Activated naive CD8-positive, alpha-beta T cell treated with anti-CD3 and anti-CD28 coated beads for 36 hours (primary cell): ENCODE results near the gene FGD6. TPM values are rescaled to one million over a fixed set of nuclear protein-coding genes. Genes with fewer than 3 reads are reported as not detected.
A peak's percentile ranks its signal among the peaks of the same experiment; 100 is the strongest.

Experiments
- DNase-seq: peaks from one replicate; pipeline ENCODE4 v3.0.0; 2021
- H3K27ac Mint-ChIP-seq: one replicate; pipeline ENCODE4 v1.8.0; 2022; ENCODE audit warnings: mild to moderate bottlenecking, moderate library complexity, mixed read lengths
- H3K27me3 Mint-ChIP-seq: one replicate; pipeline ENCODE4 v1.8.0; 2022; ENCODE audit warnings: mild to moderate bottlenecking, mixed read lengths
- H3K36me3 Mint-ChIP-seq: one replicate; pipeline ENCODE4 v1.8.0; 2021; ENCODE audit warnings: mild to moderate bottlenecking, mixed read lengths
- H3K4me1 Mint-ChIP-seq: one replicate; pipeline ENCODE4 v1.8.0; 2021; ENCODE audit warnings: mixed read lengths
- H3K4me3 Mint-ChIP-seq: one replicate; pipeline ENCODE4 v1.8.0; 2022; ENCODE audit warnings: mild to moderate bottlenecking, moderate library complexity, mixed read lengths
- H3K9me3 Mint-ChIP-seq: one replicate; pipeline ENCODE4 v1.8.0; 2022; ENCODE audit warnings: mixed read lengths
- total RNA-seq, 2 experiments: library from RNA; stranded (reverse); gene quantifications; one replicate each; pipeline ENCODE4 v1.2.3, GENCODE V29; 2021

FGD6 gene
- total RNA-seq, 2 experiments from 2014 or later = 0.70 to 0.87 TPM

DNA sequence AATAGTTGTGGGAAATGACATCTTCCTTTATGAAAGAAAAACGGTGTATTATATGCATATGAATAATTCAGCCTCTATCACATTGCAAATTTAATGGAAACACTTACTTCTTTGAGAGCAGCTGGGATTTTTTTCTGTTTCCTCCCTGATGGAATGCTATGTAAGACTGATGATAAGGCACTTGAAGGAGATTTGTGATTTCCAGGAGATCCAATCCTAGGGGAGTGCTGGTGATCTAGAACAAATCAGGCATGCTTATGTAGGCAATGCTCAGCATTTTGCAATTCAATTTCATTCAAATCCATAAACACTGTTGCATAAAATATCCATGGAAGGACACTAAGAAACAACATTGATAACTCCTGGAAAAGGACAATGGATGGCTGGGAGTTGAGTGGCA is 127.8 kb downstream of the FGD6 start:
- DNase-seq = no peak
- Mint-ChIP-seq H3K9me3 (no peaks in the 10 kb centered on the region), H3K36me3 (no peaks in the 10 kb centered on the region), H3K4me3 (no peak overlapping the region), H3K27me3 (no peaks in the 10 kb centered on the region), H3K27ac (no peak overlapping the region), H3K4me1 (peaks cover 2% of the 10 kb centered on the region)

DNA sequence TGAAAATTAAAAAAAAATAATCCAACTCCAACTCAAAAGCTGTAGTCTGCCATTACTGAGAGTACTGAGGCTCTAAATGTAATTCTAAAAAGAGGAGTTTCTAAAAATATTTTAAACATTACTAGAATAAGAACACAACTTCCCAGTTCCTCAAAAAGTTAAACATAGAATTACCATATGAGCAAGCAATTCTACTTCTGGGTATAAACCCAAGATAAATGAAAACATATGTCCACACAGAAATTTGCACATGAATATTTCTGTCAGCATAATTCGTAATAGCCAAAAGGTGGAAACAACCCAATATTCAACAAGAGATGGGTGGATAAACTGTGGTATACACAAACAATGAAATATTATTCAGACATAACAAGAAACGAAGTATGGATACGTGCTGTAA is 128.9 kb downstream of the FGD6 start:
- Mint-ChIP-seq H3K4me1 (peaks cover 2% of the 10 kb centered on the region), H3K4me3 (no peak overlapping the region), H3K27me3 (no peaks in the 10 kb centered on the region), H3K27ac (no peak overlapping the region), H3K9me3 (no peaks in the 10 kb centered on the region), H3K36me3 (no peaks in the 10 kb centered on the region)
- DNase-seq = no peak

DNA sequence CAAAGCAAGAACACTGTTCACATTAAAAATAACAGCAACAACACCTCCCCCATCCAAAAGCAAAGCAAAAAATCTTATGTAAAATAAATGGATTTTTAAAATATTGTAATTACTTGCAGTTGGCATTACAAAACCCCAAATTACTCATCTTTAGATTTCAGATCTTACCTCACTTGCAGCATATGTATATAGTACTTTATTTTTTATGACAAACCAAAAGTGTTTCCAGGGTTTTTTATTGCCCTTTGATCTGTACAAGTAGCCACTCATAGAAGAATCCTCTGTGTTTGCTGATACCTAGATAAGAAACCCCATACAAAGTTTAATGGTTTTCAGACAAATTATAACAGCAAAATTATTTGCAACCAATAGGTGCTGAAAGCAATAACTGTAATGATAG is 131.7 kb downstream of the FGD6 start:
- no peaks in the 10 kb centered on the region for H3K9me3 Mint-ChIP-seq
- H3K4me1 Mint-ChIP-seq = peaks cover 2% of the 10 kb centered on the region
- H3K27ac Mint-ChIP-seq = no peak overlapping the region
- H3K27me3 Mint-ChIP-seq = no peaks in the 10 kb centered on the region
- no peak for DNase-seq
- H3K4me3 Mint-ChIP-seq = no peak overlapping the region
- H3K36me3 Mint-ChIP-seq = no peaks in the 10 kb centered on the region

- H3K4me1 Mint-ChIP-seq = peaks cover 2% of the 10 kb centered on the region
- no peaks in the 10 kb centered on the region for H3K27me3 Mint-ChIP-seq
- H3K9me3 Mint-ChIP-seq = no peaks in the 10 kb centered on the region
- H3K4me3 Mint-ChIP-seq = no peak overlapping the region
- no peak for DNase-seq
- H3K36me3 Mint-ChIP-seq = no peaks in the 10 kb centered on the region
- no peak overlapping the region for H3K27ac Mint-ChIP-seq
Observed at GRCh38 chr12:95083938-95084337, 133.3 kb downstream of the FGD6 start.

- no peak overlapping the region for H3K4me3 Mint-ChIP-seq
- no peaks in the 10 kb centered on the region for H3K9me3 Mint-ChIP-seq
- no peaks in the 10 kb centered on the region for H3K27me3 Mint-ChIP-seq
- no peak for DNase-seq
- H3K27ac Mint-ChIP-seq = no peak overlapping the region
- peaks cover 2% of the 10 kb centered on the region for H3K4me1 Mint-ChIP-seq
- no peaks in the 10 kb centered on the region for H3K36me3 Mint-ChIP-seq
Observed at GRCh38 chr12:95083471-95083870, 133.8 kb downstream of the FGD6 start.

GRCh38 chr12:95077341-95077740 is 139.9 kb downstream of the FGD6 start:
- no peak overlapping the region for H3K4me3 Mint-ChIP-seq
- peaks cover 4% of the 10 kb centered on the region for H3K4me1 Mint-ChIP-seq

DNA sequence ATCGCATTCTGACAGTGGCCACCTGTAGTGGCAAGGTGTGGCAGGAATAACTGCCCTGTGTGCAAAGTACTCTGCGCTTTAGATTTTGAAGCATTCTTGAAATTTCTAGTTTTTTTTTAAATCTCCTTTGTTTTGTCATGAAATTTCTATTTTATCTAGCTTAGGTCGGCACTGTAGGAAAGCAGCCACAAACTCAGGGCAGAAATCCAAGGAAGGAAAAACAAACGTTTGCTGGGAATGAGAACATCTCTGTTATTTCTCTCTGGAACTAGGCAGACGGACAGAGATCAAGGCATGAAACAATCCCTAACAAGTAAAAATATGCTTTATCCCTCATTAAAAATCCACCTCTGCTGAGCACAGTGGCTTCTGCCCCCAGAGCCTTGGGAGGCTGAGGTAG is 142.5 kb downstream of the FGD6 start:
- Mint-ChIP-seq H3K9me3 (no peaks in the 10 kb centered on the region), H3K4me3 (no peak overlapping the region), H3K27ac (no peak overlapping the region), H3K36me3 (no peaks in the 10 kb centered on the region), H3K4me1 (peaks cover 4% of the 10 kb centered on the region), H3K27me3 (no peaks in the 10 kb centered on the region)
- no peak for DNase-seq

More at GRCh38 chr12:95077341-95077740, 139.9 kb downstream of the FGD6 start:
- no peak for DNase-seq
- Mint-ChIP-seq H3K9me3 (no peaks in the 10 kb centered on the region), H3K27ac (no peak overlapping the region), H3K27me3 (no peaks in the 10 kb centered on the region), H3K36me3 (no peaks in the 10 kb centered on the region)

GRCh38 chr12:95073698-95074520 is 143.4 kb downstream of the FGD6 start:
- Mint-ChIP-seq H3K27me3 (no peaks in the 10 kb centered on the region), H3K9me3 (no peaks in the 10 kb centered on the region), H3K4me3 (peak overlapping the region; percentile 93), H3K4me1 (peaks cover 4% of the 10 kb centered on the region), H3K27ac (peak overlapping the region; percentile 89), H3K36me3 (no peaks in the 10 kb centered on the region)
- DNase-seq = no peak

GRCh38 chr12:95072900-95073697 is 144.2 kb downstream of the FGD6 start, which contains the start of gene NR2C1:
Gene NR2C1 (minus strand): TSS chr12:95073618. CDS start chr12:95067384, 6,234 bp downstream.
- Mint-ChIP-seq H3K27ac (peak within 1 kb of the TSS; percentile 89), H3K4me1 (peaks cover 4% of the 10 kb centered on the region), H3K27me3 (no peaks in the 10 kb centered on the region), H3K9me3 (no peaks in the 10 kb centered on the region), H3K36me3 (no peaks in the 10 kb centered on the region), H3K4me3 (peak within 1 kb of the TSS; percentile 93)
- peak; percentile 93 for DNase-seq

DNA sequence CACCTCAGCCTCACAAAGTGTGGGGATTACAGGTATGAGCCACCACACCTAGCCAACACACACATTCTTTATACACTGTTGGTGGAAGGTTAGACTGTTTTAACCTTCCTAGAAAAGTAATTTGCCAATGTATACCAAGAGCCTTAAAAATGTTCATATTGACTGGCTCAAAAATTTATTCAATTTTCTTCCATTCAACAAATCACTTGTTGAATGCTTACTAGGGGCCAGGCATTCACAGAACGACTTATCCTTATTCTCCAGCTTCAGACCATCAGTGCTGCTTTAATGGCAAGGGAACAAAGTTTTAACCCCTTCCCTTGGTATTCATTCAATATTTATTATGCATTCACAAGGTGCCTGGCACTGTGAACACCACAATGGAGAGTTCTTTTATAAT is 146.9 kb downstream of the FGD6 start:
- no peak for DNase-seq
- Mint-ChIP-seq H3K27ac (no peak overlapping the region), H3K4me3 (no peak overlapping the region), H3K27me3 (no peaks in the 10 kb centered on the region), H3K4me1 (peaks cover 4% of the 10 kb centered on the region), H3K36me3 (no peaks in the 10 kb centered on the region), H3K9me3 (no peaks in the 10 kb centered on the region)

GRCh38 chr12:95066091-95066855 is 151.0 kb downstream of the FGD6 start:
- Mint-ChIP-seq H3K36me3 (peaks cover 8% of the 10 kb centered on the region), H3K4me1 (no peaks in the 10 kb centered on the region), H3K4me3 (no peak overlapping the region), H3K9me3 (no peaks in the 10 kb centered on the region), H3K27me3 (no peaks in the 10 kb centered on the region), H3K27ac (no peak overlapping the region)
- DNase-seq = no peak

- Mint-ChIP-seq H3K4me1 (no peaks in the 10 kb centered on the region), H3K36me3 (peaks cover 15% of the 10 kb centered on the region), H3K4me3 (no peak overlapping the region), H3K27me3 (no peaks in the 10 kb centered on the region), H3K27ac (no peak overlapping the region), H3K9me3 (no peaks in the 10 kb centered on the region)
- DNase-seq = no peak
Observed at GRCh38 chr12:95060951-95061350, 156.3 kb downstream of the FGD6 start.

DNA sequence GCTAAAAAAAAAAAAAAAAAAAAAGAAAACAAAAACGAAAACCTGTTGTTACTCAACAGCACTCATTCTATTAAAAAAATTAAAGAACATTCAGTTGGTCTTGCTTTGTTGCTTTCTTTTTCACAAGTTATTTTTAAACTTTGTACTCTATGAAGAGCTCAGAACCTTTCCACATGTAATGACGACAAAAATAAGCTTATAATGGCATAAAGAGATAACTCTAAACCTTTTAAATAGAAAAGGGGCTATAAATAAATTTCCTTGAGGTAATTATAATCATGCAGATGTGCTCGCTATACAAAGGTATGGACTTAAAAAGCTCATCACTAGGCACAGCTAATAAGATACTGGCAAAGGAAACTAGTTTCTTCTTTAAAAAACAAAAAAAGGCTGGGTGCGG is 157.3 kb downstream of the FGD6 start:
- no peak for DNase-seq
- no peaks in the 10 kb centered on the region for H3K27me3 Mint-ChIP-seq
- no peaks in the 10 kb centered on the region for H3K4me1 Mint-ChIP-seq
- no peak overlapping the region for H3K4me3 Mint-ChIP-seq
- no peak overlapping the region for H3K27ac Mint-ChIP-seq
- H3K9me3 Mint-ChIP-seq = no peaks in the 10 kb centered on the region
- peaks cover 15% of the 10 kb centered on the region for H3K36me3 Mint-ChIP-seq

GRCh38 chr12:95057424-95057823 is 159.8 kb downstream of the FGD6 start:
- Mint-ChIP-seq H3K9me3 (no peaks in the 10 kb centered on the region), H3K27ac (no peak overlapping the region), H3K36me3 (peaks cover 12% of the 10 kb centered on the region), H3K27me3 (no peaks in the 10 kb centered on the region), H3K4me3 (no peak overlapping the region), H3K4me1 (no peaks in the 10 kb centered on the region)
- DNase-seq = no peak

GRCh38 chr12:95055057-95055456 is 162.2 kb downstream of the FGD6 start:
- no peak for DNase-seq
- peaks cover 3% of the 10 kb centered on the region for H3K4me1 Mint-ChIP-seq
- H3K4me3 Mint-ChIP-seq = no peak overlapping the region
- H3K36me3 Mint-ChIP-seq = peaks cover 9% of the 10 kb centered on the region
- H3K27me3 Mint-ChIP-seq = no peaks in the 10 kb centered on the region
- no peak overlapping the region for H3K27ac Mint-ChIP-seq
- no peaks in the 10 kb centered on the region for H3K9me3 Mint-ChIP-seq
